NCI-H1930 (cell line): ENCODE data around the gene GRM7.

Experiments
- DNase-seq, 2 experiments: peaks; one replicate each; lab custom pipeline; 2025; lab: John Stamatoyannopoulos, UW

GRM7 gene

GRCh38 chr3:7400360-7400759, 539.4 kb downstream of the GRM7 start:
- no peak for DNase-seq

GRCh38 chr3:7401418-7401817, 540.5 kb downstream of the GRM7 start:
- no peak for DNase-seq

GRCh38 chr3:7407107-7407506, 546.2 kb downstream of the GRM7 start:
- no peak for DNase-seq

GRCh38 chr3:7410782-7411181, 549.9 kb downstream of the GRM7 start:
- no peak for DNase-seq

GRCh38 chr3:7421065-7421464, 560.1 kb downstream of the GRM7 start:
- no peak for DNase-seq

GRCh38 chr3:7423036-7423435, 562.1 kb downstream of the GRM7 start:
- DNase-seq: no peak

- no peak for DNase-seq
Measured at GRCh38 chr3:7423995-7424394, 563.1 kb downstream of the GRM7 start.

- peak in 1 of 2 experiments; percentile 5 for DNase-seq
Measured at GRCh38 chr3:7428206-7428718, 567.3 kb downstream of the GRM7 start.

GRCh38 chr3:7432610-7433009, 571.7 kb downstream of the GRM7 start:
- DNase-seq: no peak

- DNase-seq: no peak
Measured at GRCh38 chr3:7433073-7433472, 572.2 kb downstream of the GRM7 start.

GRCh38 chr3:7436542-7436941, 575.6 kb downstream of the GRM7 start:
- DNase-seq: no peak

GRCh38 chr3:7437231-7437630, 576.3 kb downstream of the GRM7 start:
- no peak for DNase-seq

GRCh38 chr3:7439101-7439680, 578.3 kb downstream of the GRM7 start:
- DNase-seq: no peak

GRCh38 chr3:7444886-7445285, 584.0 kb downstream of the GRM7 start:
- no peak for DNase-seq

- no peak for DNase-seq
Measured at GRCh38 chr3:7445331-7445730, 584.4 kb downstream of the GRM7 start.

- DNase-seq: no peak
Measured at GRCh38 chr3:7447197-7447769, 586.4 kb downstream of the GRM7 start.

- no peak for DNase-seq
Measured at GRCh38 chr3:7456386-7456785, 595.5 kb downstream of the GRM7 start.

GRCh38 chr3:7461202-7461825, 600.4 kb downstream of the GRM7 start:
- no peak for DNase-seq

GRCh38 chr3:7469866-7470265, 609.0 kb downstream of the GRM7 start:
- no peak for DNase-seq

- DNase-seq: no peak
Measured at GRCh38 chr3:7484636-7485035, 623.7 kb downstream of the GRM7 start.

GRCh38 chr3:7487763-7488162, 626.8 kb downstream of the GRM7 start:
- DNase-seq: no peak

- DNase-seq: no peak
Measured at GRCh38 chr3:7489417-7489816, 628.5 kb downstream of the GRM7 start.

- no peak for DNase-seq
Measured at GRCh38 chr3:7498715-7499114, 637.8 kb downstream of the GRM7 start.

- no peak for DNase-seq
Measured at GRCh38 chr3:7503431-7503830, 642.5 kb downstream of the GRM7 start.
